Fibroblast of lung (primary cell): ENCODE results near the gene ZNF653.

Experiments
- EZH2 ChIP-seq: IDR thresholded peaks from 2 replicates; pipeline ENCODE4 v1.5.1; 2012; ENCODE audit warnings: low read length, control low read depth, mild to moderate bottlenecking; ENCODE audit errors: missing control alignments
- TF ChIP-seq, protein P1 (sequence below), 2 donors: IDR thresholded peaks in 1 of 2; conservative IDR thresholded peaks in 1 of 2; 1 replicate in 1 of 2; 2 replicates in 1 of 2; pipeline ENCODE4 v1.5.1; 2011 to 2012; ENCODE audit warnings: low read length in 2 of 2, control low read depth in 1 of 2, inconsistent platforms in 1 of 2, low read depth in 1 of 2, mild to moderate bottlenecking in 1 of 2

DNA sequence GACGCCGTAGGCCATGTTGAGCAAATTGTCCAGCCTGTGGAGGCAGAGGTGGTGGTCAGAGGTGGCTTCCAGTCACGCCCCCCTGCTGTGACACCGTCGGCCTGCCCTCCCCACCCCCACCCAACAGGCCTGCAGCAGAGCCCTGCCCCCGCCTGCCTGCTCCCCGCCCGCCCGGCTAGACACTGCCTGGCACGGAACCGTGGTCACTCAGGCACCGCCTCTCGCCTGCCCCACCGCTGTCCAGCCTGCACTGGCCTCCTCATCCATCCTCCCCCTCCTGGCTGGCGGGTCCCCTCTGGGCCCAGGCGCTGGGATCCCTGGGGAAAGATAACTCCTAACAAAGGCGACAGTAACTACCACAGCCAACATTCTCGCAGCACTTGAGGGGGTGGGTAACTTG, 48.5 kb downstream of the ZNF653 start:
- TF ChIP-seq EZH2 = no peak
- TF ChIP-seq, protein P1, sequence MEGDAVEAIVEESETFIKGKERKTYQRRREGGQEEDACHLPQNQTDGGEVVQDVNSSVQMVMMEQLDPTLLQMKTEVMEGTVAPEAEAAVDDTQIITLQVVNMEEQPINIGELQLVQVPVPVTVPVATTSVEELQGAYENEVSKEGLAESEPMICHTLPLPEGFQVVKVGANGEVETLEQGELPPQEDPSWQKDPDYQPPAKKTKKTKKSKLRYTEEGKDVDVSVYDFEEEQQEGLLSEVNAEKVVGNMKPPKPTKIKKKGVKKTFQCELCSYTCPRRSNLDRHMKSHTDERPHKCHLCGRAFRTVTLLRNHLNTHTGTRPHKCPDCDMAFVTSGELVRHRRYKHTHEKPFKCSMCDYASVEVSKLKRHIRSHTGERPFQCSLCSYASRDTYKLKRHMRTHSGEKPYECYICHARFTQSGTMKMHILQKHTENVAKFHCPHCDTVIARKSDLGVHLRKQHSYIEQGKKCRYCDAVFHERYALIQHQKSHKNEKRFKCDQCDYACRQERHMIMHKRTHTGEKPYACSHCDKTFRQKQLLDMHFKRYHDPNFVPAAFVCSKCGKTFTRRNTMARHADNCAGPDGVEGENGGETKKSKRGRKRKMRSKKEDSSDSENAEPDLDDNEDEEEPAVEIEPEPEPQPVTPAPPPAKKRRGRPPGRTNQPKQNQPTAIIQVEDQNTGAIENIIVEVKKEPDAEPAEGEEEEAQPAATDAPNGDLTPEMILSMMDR (conservative IDR thresholded peaks at IDR 0.05 in 1 of 2, IDR thresholded peaks at IDR 0.05 in 1 of 2; ENCODE audit: low read depth in 1 of 2, low read length in 2 of 2) = no peak
